GM18507 (cell line): ENCODE measurements around the gene CBX4.

Source experiments
- DNase-seq: peaks from one replicate; pipeline ENCODE4 v3.0.0; 2011; ENCODE audit warnings: low read depth; ENCODE audit not compliant: insufficient read length; ENCODE audit errors: extremely low spot score
- FAIRE-seq: peaks from 2 replicates; lab custom pipeline; 2011; peaks lifted over from hg19 to GRCh38; lab: Jason Lieb, UNC

CBX4 gene

DNA sequence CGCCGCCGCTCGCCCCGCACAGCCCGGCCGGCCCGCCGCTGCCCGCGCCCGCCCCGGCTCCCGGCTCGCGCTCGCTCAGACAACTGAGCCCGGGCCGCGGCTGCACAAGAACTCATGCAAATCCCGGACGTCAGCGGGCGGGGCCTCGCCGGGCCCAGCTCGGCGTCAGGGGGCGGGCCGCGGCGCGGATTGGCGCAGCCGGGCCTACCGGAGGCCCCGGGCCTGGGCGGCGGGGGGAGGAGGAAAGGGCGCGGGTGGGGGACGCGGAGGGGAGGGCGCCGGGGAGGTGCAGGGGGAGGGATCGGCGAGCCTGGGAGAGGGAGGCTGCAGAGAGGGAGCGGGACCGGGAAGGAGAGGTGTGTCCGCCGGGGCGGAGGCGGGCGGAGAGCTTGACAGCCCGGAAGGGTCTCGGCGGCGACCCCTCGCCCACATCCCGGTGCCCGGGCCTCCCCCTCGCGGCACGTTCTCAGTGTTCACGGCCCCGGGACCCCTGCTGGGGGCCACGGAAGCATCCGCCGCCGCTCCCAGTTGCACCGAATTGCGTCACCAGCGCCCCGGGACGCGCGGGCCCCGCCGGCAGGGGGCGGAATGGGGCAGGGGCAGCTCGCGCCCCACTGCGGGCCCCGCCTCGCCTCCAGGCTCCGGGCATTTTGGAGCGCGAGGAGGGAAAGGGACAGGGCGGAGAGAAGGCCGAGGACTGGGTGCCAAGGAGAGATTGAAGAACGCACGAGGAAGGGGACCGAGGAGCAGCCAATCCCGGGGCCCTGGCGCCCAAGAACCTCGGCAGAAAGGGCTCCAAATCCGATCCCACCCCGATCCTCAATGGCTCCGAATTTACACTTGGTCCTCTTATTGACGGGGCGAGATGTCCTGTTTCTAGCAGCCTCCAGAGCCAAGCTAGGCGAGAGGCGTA lies at the start of gene CBX4:
Gene CBX4 (minus strand): TSS at position 85 of the 913 bp plus-strand sequence. CDS start 189 bp downstream, outside the sequence.
- FAIRE-seq (peak; percentile 87), DNase-seq (peak; percentile 86)

DNA sequence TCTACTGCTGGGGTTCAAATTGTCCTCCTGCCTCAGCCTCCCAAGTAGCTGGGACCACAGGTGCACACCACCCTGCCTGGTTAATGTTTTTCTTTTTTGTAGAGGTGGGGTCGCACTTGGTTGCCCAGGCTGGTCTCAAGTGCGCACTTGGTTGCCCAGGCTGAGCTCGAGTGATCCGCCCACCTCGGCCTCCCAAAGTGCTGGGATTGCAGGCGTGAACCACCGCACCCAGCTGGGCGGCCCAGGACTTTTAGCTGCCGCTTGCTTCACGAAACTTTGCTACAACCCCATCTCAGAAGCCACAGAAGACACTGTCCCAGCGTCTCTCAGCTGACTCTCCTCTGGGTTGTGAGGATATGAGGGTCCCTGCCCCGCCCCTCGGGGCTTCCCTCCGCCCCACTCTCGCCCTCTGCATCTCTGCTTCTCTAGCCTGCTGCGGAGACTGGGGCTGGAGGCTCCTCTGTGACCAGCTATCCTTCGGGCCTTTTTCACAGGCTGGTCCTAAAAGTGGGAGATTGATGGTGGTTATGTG lies 48.8 kb upstream of the CBX4 start:
- no peak for FAIRE-seq

GRCh38 chr17:79887451-79887991 lies 48.3 kb upstream of the CBX4 start:
- FAIRE-seq: no peak

More for the DNA sequence above, 48.8 kb upstream of the CBX4 start:
- no peak for DNase-seq

GRCh38 chr17:79883202-79883601 lies 44.0 kb upstream of the CBX4 start:
- DNase-seq: no peak
- no peak for FAIRE-seq

More at GRCh38 chr17:79887451-79887991, 48.3 kb upstream of the CBX4 start:
- DNase-seq: no peak

DNA sequence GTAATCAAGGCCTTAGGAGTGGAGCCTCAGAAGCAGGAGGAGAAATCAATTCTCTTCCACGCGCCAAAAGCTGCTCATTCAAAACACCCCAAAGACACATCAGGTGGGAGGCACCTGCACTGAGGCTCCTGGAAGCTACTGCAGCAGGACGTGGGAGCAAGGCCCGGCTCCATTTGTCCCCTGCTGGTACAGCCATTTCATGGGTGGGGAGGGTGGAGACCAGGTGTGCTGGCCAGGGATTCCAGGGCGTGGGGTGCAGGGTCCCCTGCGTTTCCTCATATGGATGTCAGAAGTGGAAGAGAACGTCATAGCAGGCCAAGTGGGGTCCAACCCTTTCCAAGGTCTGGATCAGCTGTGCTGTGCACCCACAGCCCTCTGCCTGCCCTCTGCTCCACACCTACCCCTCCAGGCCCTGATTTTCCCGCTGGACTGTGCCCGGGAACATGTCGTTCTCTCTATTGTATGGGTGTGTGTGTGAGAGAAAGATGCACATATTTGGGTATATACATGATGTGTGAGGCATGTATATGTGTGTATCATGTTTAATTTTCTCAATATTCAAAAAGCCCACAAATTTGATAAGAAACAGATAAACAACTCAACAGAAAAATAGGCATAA lies 39.2 kb upstream of the CBX4 start:
- DNase-seq (no peak), FAIRE-seq (no peak)

GRCh38 chr17:79877041-79877440 lies 37.8 kb upstream of the CBX4 start:
- no peak for DNase-seq
- FAIRE-seq: no peak

DNA sequence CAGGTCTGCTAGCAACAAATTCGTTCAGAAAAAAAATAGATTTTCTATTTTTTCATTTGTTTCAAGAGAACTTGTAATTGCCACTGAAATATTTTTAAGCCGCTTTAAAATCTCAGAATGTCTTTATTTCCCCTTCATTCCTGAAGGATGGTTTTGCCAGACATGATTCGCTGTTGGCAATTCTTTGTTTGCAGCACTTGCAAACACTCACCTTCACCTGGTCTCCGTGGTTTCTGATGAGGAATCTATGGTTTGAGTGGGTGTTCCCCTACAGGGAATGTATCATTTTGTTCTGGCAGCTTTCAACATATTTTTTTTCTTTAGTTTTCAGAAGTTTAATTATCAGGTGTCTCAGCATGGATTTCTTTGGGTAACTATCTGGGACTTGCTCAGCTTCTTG lies 36.3 kb upstream of the CBX4 start:
- FAIRE-seq (no peak), DNase-seq (no peak)

GRCh38 chr17:79874329-79874981 lies 35.2 kb upstream of the CBX4 start:
- FAIRE-seq: peak; percentile 67
- peak; percentile 39 for DNase-seq

DNA sequence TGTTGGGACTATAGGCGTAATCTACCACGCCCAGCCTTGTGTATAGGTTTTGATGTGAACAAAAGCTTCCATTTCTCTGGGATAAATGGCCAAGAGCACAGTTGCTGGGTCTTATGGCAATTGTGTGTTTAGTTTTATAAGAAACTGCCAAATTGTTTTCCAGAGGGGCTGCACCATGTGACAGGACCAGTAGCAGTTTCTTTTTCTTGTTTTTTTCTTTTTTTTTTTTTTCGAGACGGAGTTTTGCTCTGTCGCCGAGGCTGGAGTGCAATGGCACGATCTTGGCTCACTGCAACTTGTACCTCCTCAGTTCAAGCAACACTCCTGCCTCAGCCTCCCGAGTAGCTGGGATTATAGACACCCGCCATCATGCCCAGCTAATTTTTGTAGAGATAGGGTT lies 34.3 kb upstream of the CBX4 start:
- FAIRE-seq (no peak), DNase-seq (no peak)

GRCh38 chr17:79872762-79873161 lies 33.5 kb upstream of the CBX4 start:
- FAIRE-seq (no peak), DNase-seq (no peak)

GRCh38 chr17:79871131-79871530 lies 31.9 kb upstream of the CBX4 start:
- no peak for FAIRE-seq
- no peak for DNase-seq

GRCh38 chr17:79870540-79870939 lies 31.3 kb upstream of the CBX4 start:
- DNase-seq (no peak), FAIRE-seq (no peak)

DNA sequence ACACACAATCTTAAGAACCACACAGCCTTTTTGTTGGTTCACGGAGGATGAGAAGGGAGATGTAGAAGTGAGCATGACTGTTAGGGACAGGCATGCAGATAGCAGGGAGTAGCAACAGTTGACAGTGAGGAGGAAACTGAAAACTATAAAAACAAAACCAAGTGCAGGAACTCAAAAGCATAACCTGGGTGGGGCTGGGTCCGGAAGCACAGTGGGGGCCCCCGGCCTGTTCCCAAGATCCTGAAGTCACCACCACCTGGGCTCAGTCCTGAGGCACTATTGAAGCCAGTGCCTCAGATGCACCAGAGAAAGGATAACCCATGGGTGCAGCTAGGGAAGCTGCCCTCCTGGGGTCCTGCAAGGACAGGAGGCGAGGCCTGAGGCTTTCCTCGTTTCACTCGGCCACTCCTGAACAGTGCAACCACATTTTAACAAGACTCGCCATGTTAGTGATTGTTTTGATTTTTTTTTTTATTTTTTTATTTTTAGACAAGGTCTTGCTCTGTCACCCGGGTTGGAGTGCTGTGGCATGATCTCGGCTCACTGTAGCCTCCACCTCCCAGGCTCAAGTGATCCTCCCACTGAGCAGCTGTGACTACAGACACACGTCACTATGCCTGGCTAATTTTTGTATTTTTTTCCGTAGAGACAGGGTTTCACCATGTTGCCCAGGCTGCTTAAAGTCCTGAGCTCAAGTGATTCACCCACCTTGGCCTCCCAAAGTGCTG lies 27.7 kb upstream of the CBX4 start:
- DNase-seq (no peak), FAIRE-seq (peak; percentile 70)

GRCh38 chr17:79865351-79866210 lies 26.3 kb upstream of the CBX4 start:
- FAIRE-seq: no peak
- DNase-seq: no peak

DNA sequence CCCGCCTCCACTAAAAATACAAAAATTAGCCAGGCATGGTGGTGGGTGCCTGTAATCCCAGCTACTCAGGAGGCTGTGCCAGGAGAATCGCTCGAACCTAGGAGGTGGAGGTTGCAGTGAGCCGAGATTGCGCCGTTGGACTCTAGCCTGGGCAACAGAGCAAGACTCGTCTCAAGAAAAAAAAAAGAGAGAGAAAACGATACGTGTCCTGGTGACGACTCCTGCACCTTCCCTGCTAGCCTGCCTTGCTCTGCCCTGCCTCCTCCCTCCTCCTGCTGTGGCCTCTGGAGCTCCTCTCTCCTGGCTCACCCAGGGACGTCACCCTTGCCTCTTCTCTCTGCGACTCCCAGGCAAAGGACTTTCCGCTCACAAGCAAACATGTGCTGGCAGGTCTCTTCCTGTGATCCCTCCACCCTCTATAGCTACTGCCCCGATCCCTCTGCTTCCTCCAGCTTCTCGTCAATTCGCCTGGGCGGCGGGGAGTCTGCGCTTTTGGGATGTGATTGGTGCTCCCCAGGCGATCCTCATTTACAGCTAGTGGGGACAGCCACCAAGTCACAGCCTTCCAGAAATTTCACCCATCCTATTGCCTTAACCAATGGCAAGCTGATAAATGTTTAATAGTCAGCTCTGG lies 25.5 kb upstream of the CBX4 start:
- no peak for FAIRE-seq
- no peak for DNase-seq

DNA sequence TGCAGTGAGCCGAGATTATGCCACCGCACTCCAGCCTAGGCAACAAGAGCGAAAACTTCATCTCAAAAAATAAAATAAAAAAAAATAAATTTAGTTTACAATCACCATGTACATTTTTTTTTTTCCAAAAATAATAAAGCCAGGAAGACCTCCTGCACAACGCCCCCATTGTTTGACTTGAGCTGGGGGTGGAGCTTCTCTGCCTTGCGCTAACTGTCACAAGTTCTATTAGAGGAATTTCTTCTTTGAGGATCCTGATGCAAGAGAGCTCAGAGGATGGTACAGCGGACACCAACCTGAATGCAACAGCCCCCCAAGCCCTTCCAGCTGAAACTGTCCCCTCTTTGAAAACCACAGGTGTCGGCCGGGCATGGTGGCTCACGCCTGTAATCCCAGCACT lies 24.9 kb upstream of the CBX4 start:
- FAIRE-seq: no peak
- DNase-seq: no peak

GRCh38 chr17:79862771-79863440 lies 23.7 kb upstream of the CBX4 start:
- DNase-seq (no peak), FAIRE-seq (no peak)
